T-helper 17 cell (primary cell): ENCODE measurements around the gene TFDP3. TPM values are rescaled to one million over a fixed set of nuclear protein-coding genes. Genes with fewer than 3 reads are reported as not detected.

Source experiments
- ATAC-seq: fragments of 150-1000 bp; cut with Tn5 transposase; 2 replicates; pipeline ENCODE4 v1.10.0; 2021; ENCODE audit warnings: mild to moderate bottlenecking, moderate library complexity
- DNase-seq, 3 donors: peaks; one replicate each; pipeline versions ENCODE4 v3.0.0 to v3.0.0-alpha.2; 2020 to 2021
- H3K9me3 ChIP-seq: one replicate; pipeline ENCODE4 v1.7.0; 2013; ENCODE audit warnings: low read length, mild to moderate bottlenecking; ENCODE audit not compliant: control insufficient read depth, poor library complexity, severe bottlenecking
- H3K27ac Mint-ChIP-seq: one replicate; pipeline ENCODE4 v1.8.0; 2022; ENCODE audit warnings: mild to moderate bottlenecking, moderate library complexity, mixed read lengths
- H3K27me3 Mint-ChIP-seq: one replicate; pipeline ENCODE4 v1.8.0; 2022; ENCODE audit warnings: mixed read lengths
- H3K36me3 Mint-ChIP-seq: one replicate; pipeline ENCODE4 v1.8.0; 2022; ENCODE audit warnings: low read depth, mixed read lengths
- H3K4me1 Mint-ChIP-seq: one replicate; pipeline ENCODE4 v1.8.0; 2022; ENCODE audit warnings: mild to moderate bottlenecking, mixed read lengths
- H3K4me3 Mint-ChIP-seq: one replicate; pipeline ENCODE4 v1.8.0; 2022; ENCODE audit warnings: mild to moderate bottlenecking, moderate library complexity, mixed read lengths
- total RNA-seq, 4 donors: library from RNA in 2 of 4; stranded (reverse) in 2 of 4; gene quantifications; one replicate each; pipeline ENCODE4 v1.2.3 and lab custom pipeline; 2022 to 2026

TFDP3 gene
- total RNA-seq, 2 donors from 2014 or later, result not detected

DNA sequence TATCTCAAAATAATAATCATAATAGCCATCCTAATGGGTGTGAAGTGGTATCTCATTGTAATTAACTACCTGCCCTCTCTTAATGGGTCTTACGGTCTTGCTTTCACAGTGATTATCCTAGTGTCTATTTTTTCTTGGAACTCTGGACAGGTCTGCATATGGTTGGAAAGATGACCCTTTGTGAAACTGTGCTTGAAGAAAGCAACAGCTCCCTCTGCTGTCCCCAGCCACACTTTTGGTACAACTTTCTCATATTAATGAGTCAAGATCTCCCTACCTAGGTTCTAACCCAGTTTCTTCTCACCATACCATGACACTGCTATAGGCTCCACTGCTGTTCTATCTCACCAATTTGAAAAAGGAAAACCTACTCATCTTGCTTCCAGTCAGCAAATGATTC, 2.4 kb downstream of the TFDP3 start:
- H3K27ac Mint-ChIP-seq, result no peak overlapping the region
- no peaks in the 10 kb centered on the region for H3K9me3 ChIP-seq
- H3K36me3 Mint-ChIP-seq, result no peaks in the 10 kb centered on the region
- no peaks in the 10 kb centered on the region for H3K27me3 Mint-ChIP-seq
- H3K4me3 Mint-ChIP-seq, result no peak overlapping the region
- no peak for DNase-seq
- ATAC-seq, result no peak
- H3K4me1 Mint-ChIP-seq, result no peaks in the 10 kb centered on the region

- ATAC-seq (no peak), DNase-seq (no peak)
- Mint-ChIP-seq H3K27ac (no peak overlapping the region), H3K4me1 (no peaks in the 10 kb centered on the region), H3K4me3 (no peak overlapping the region), H3K36me3 (no peaks in the 10 kb centered on the region), H3K27me3 (no peaks in the 10 kb centered on the region)
- no peaks in the 10 kb centered on the region for H3K9me3 ChIP-seq
Measured at GRCh38 chrX:133215017-133215416, 3.1 kb downstream of the TFDP3 start.

DNA sequence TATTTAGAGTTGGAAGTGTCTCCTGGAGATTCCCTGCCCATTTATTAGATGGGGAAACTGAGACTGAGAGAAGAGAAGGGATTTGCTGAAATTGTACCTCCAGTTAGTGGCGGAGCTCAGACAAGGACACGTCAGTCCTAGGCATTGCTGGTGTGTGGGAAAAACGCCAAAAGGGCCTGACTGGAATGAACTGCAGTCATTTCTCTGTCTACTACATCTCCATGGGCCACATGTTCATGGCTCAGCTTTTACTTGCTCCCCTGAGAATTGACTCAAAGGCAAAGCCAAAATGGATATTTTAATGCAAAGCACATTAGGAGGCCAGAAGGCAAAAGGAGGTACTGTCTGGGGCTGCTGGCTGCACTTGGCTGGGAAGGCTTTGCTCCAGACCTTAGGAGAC, 3.9 kb downstream of the TFDP3 start:
- no peaks in the 10 kb centered on the region for H3K4me1 Mint-ChIP-seq
- DNase-seq, result no peak
- no peaks in the 10 kb centered on the region for H3K27me3 Mint-ChIP-seq
- H3K4me3 Mint-ChIP-seq, result no peak overlapping the region
- ATAC-seq, result no peak
- H3K36me3 Mint-ChIP-seq, result no peaks in the 10 kb centered on the region
- no peak overlapping the region for H3K27ac Mint-ChIP-seq
- H3K9me3 ChIP-seq, result no peaks in the 10 kb centered on the region

DNA sequence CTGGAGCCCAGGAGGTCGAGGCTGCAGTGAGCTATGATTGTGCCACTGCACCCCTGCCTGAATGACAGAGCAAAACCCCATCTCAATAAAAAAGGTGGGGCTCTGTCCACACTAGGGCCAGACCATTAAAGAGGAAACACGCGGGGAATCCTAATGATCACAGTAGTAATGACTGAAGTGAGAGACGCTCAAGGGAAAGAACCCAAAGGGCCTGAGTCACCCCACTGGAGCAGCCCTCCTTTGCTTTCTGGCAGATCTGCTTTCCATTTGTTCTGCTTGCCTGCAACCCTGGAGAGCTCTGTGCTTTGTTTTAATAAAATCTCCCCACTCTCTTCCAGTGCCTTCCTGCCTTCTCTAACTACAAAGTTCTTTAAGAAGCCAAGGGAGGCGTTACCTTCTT, 5.0 kb downstream of the TFDP3 start:
- no peaks in the 10 kb centered on the region for H3K9me3 ChIP-seq
- H3K4me1 Mint-ChIP-seq, result no peaks in the 10 kb centered on the region
- DNase-seq (no peak), ATAC-seq (no peak)
- no peak overlapping the region for H3K4me3 Mint-ChIP-seq
- H3K27me3 Mint-ChIP-seq, result no peaks in the 10 kb centered on the region
- H3K27ac Mint-ChIP-seq, result no peak overlapping the region
- no peaks in the 10 kb centered on the region for H3K36me3 Mint-ChIP-seq

- DNase-seq (no peak), ATAC-seq (no peak)
- no peak overlapping the region for H3K4me3 Mint-ChIP-seq
- no peaks in the 10 kb centered on the region for H3K27me3 Mint-ChIP-seq
- H3K27ac Mint-ChIP-seq, result no peak overlapping the region
- no peaks in the 10 kb centered on the region for H3K9me3 ChIP-seq
- H3K36me3 Mint-ChIP-seq, result no peaks in the 10 kb centered on the region
- H3K4me1 Mint-ChIP-seq, result no peaks in the 10 kb centered on the region
Measured at GRCh38 chrX:133207751-133208150, 10.4 kb downstream of the TFDP3 start.

- H3K36me3 Mint-ChIP-seq, result no peaks in the 10 kb centered on the region
- H3K9me3 ChIP-seq, result no peaks in the 10 kb centered on the region
- no peak overlapping the region for H3K27ac Mint-ChIP-seq
- no peak for DNase-seq
- no peak overlapping the region for H3K4me3 Mint-ChIP-seq
- no peaks in the 10 kb centered on the region for H3K4me1 Mint-ChIP-seq
- peaks cover 4% of the 10 kb centered on the region for H3K27me3 Mint-ChIP-seq
- no peak for ATAC-seq
Measured at GRCh38 chrX:133191739-133192039, 26.5 kb downstream of the TFDP3 start.

DNA sequence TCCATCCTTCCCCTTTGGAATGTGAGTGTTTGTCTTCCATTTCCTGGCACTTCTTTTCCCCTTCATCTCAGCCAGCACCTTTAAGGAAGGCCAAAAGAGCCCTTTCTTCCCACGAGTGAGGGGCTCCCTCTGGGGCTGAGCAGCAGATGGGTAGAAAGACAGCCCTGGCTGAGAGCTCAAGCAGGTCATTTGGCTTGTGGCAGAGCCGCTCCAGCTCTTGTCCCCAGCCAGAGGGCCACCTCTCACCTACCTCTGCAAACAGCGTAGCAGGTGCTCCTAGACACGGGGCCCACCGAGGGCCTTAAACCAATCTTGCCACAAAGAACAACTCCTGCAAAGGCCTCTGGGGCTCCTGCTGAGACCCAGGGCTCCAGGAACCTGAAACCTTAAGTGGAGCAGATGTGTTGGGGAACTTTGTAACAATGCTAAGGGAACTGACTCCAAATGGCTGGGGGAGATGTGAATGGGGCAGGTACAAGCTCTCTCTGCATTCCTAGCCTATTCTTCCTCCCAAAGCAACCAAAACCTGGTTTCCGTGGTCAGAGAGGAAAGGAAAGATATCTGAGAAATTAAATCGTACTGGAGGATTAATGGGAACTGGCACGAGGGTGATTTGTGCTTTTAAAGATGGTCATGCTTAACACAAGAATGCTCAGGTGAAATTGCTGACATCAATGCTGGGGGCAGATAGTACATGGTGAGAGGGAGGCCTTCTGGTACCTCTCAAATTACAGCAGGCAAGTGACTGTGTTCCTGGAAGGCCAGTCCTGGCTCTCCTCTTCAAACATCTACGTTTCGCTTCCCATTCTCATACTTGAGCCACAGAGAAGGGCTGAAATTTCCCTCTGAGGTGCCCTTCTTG, 27.0 kb downstream of the TFDP3 start:
- H3K9me3 ChIP-seq, result no peaks in the 10 kb centered on the region
- Mint-ChIP-seq H3K36me3 (no peaks in the 10 kb centered on the region), H3K27me3 (peaks cover 4% of the 10 kb centered on the region), H3K4me1 (no peaks in the 10 kb centered on the region), H3K4me3 (no peak overlapping the region), H3K27ac (no peak overlapping the region)
- DNase-seq (no peak), ATAC-seq (no peak)

- Mint-ChIP-seq H3K27me3 (peaks cover 4% of the 10 kb centered on the region), H3K27ac (no peak overlapping the region), H3K4me3 (no peak overlapping the region), H3K36me3 (no peaks in the 10 kb centered on the region), H3K4me1 (no peaks in the 10 kb centered on the region)
- H3K9me3 ChIP-seq, result no peaks in the 10 kb centered on the region
- ATAC-seq (no peak), DNase-seq (no peak)
Measured at GRCh38 chrX:133189195-133189594, 29.0 kb downstream of the TFDP3 start.

GRCh38 chrX:133188631-133189030, 29.5 kb downstream of the TFDP3 start:
- peaks cover 4% of the 10 kb centered on the region for H3K27me3 Mint-ChIP-seq
- no peak overlapping the region for H3K27ac Mint-ChIP-seq
- ATAC-seq, result no peak
- no peaks in the 10 kb centered on the region for H3K4me1 Mint-ChIP-seq
- H3K9me3 ChIP-seq, result no peaks in the 10 kb centered on the region
- DNase-seq, result no peak
- no peak overlapping the region for H3K4me3 Mint-ChIP-seq
- no peaks in the 10 kb centered on the region for H3K36me3 Mint-ChIP-seq

- no peak for DNase-seq
- ATAC-seq, result no peak
- Mint-ChIP-seq H3K36me3 (no peaks in the 10 kb centered on the region), H3K27ac (no peak overlapping the region), H3K4me1 (no peaks in the 10 kb centered on the region), H3K4me3 (no peak overlapping the region), H3K27me3 (peaks cover 2% of the 10 kb centered on the region)
- no peaks in the 10 kb centered on the region for H3K9me3 ChIP-seq
Measured at GRCh38 chrX:133185938-133186337, 32.2 kb downstream of the TFDP3 start.

DNA sequence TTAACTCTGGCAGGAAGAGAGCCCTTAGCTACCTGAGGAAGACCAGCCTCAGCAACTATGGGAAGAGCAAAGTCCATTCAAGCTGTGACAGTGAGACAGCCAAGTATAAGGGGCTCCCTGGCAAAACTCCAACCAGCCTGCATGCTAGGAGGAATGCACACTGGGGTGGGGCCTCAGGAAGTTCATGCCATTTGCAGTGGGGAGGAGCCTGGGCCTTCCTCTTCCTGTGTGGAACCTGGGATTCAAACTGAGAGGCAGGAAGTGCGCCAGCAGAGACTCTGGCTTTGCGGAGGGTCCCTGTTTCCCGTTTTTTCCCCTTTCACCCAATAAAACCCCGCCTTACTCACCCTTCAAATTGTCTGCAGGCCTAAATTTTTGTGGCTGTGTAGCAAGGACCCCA, 33.0 kb downstream of the TFDP3 start:
- Mint-ChIP-seq H3K4me1 (no peaks in the 10 kb centered on the region), H3K36me3 (no peaks in the 10 kb centered on the region), H3K27me3 (no peaks in the 10 kb centered on the region), H3K4me3 (no peak overlapping the region), H3K27ac (no peak overlapping the region)
- H3K9me3 ChIP-seq, result no peaks in the 10 kb centered on the region
- DNase-seq, result no peak
- no peak for ATAC-seq

GRCh38 chrX:133183806-133184205, 34.3 kb downstream of the TFDP3 start:
- Mint-ChIP-seq H3K4me3 (no peak overlapping the region), H3K4me1 (no peaks in the 10 kb centered on the region), H3K36me3 (no peaks in the 10 kb centered on the region), H3K27ac (no peak overlapping the region), H3K27me3 (no peaks in the 10 kb centered on the region)
- ATAC-seq (no peak), DNase-seq (no peak)
- no peaks in the 10 kb centered on the region for H3K9me3 ChIP-seq

DNA sequence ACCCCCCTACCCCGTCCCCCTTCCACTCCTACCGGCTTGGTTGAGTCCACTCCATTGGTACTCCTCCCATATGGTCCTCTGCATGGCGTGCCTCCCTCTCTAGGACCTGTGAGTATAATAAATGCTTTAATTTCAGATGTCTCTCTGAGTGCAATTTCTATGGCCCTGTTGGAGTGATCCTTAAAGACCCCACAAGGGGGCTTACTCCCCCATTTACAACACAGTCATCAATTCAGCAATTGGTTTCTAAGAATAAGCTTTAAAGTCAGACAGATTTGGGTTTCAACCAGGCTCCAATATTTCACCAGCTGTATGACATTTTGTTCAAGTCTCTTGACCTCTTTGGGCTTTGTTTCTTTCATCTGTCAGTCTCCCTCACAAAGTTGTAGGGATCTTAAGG, 38.7 kb downstream of the TFDP3 start:
- H3K9me3 ChIP-seq, result no peaks in the 10 kb centered on the region
- Mint-ChIP-seq H3K4me1 (no peaks in the 10 kb centered on the region), H3K27me3 (peaks cover 4% of the 10 kb centered on the region), H3K27ac (no peak overlapping the region), H3K36me3 (no peaks in the 10 kb centered on the region), H3K4me3 (no peak overlapping the region)
- ATAC-seq (no peak), DNase-seq (no peak)

- DNase-seq (no peak), ATAC-seq (no peak)
- no peak overlapping the region for H3K4me3 Mint-ChIP-seq
- H3K4me1 Mint-ChIP-seq, result no peaks in the 10 kb centered on the region
- peaks cover 4% of the 10 kb centered on the region for H3K27me3 Mint-ChIP-seq
- H3K9me3 ChIP-seq, result no peaks in the 10 kb centered on the region
- H3K36me3 Mint-ChIP-seq, result no peaks in the 10 kb centered on the region
- no peak overlapping the region for H3K27ac Mint-ChIP-seq
Measured at GRCh38 chrX:133177202-133177601, 41.0 kb downstream of the TFDP3 start.
